ENCODE measurements around the gene LCE2B.

- TF ChIP-seq CTCF (IDR thresholded peaks at IDR 0.05) (no peak), POLR2A (IDR thresholded peaks at IDR 0.05) (no peak)
Observed at GRCh38 chr1:152707860-152708259, 21.9 kb downstream of the LCE2B start, which contains the start of gene LCE4A.
